ENCODE results near the gene CAPZA1.

Gene CAPZA1

GRCh38 chr1:112688781-112689193 is 69.2 kb downstream of the CAPZA1 start:
- TF ChIP-seq ISL1 (CRISPR knock-in tag; IDR thresholded peaks at IDR 0.05) (no peak), PATZ1 (CRISPR knock-in tag; IDR thresholded peaks at IDR 0.05; ENCODE audit: borderline replicate concordance) (no peak), PPARA (CRISPR knock-in tag; IDR thresholded peaks at IDR 0.05; ENCODE audit: borderline replicate concordance) (no peak), TSHZ2 (CRISPR knock-in tag; IDR thresholded peaks at IDR 0.05) (no peak), RARB (CRISPR knock-in tag; IDR thresholded peaks at IDR 0.05) (no peak), GLIS3 (CRISPR knock-in tag; IDR thresholded peaks at IDR 0.05) (no peak), ARNTL (CRISPR knock-in tag; IDR thresholded peaks at IDR 0.05; ENCODE audit: borderline replicate concordance, low read depth) (no peak), CSDC2 (CRISPR knock-in tag; IDR thresholded peaks at IDR 0.05) (no peak), ZC3H10 (CRISPR knock-in tag; IDR thresholded peaks at IDR 0.05) (no peak), ZNF70 (CRISPR knock-in tag; IDR thresholded peaks at IDR 0.05) (no peak), CREB5 (CRISPR knock-in tag; IDR thresholded peaks at IDR 0.05; ENCODE audit: low read depth) (no peak), TCF4 (CRISPR knock-in tag; IDR thresholded peaks at IDR 0.05; ENCODE audit: borderline replicate concordance) (no peak), ZFP3 (CRISPR knock-in tag; IDR thresholded peaks at IDR 0.05) (no peak), ESRRG (CRISPR knock-in tag; IDR thresholded peaks at IDR 0.05) (no peak)
- ATAC-seq, result no peak

GRCh38 chr1:112689196-112689841 is 69.7 kb downstream of the CAPZA1 start:
- ATAC-seq, result no peak
- TF ChIP-seq CREB5 (CRISPR knock-in tag; IDR thresholded peaks at IDR 0.05; ENCODE audit: low read depth) (no peak), SNAI2 (CRISPR knock-in tag; IDR thresholded peaks at IDR 0.05) (no peak)

- ATAC-seq, result no peak
These were observed 70.2 kb downstream of the CAPZA1 start for GRCh38 chr1:112689842-112690237.

More at GRCh38 chr1:112689842-112690237, 70.2 kb downstream of the CAPZA1 start:
- TF ChIP-seq BACH2 (CRISPR knock-in tag; IDR thresholded peaks at IDR 0.05; ENCODE audit: borderline replicate concordance) (no peak), CSDC2 (CRISPR knock-in tag; IDR thresholded peaks at IDR 0.05) (no peak), PATZ1 (CRISPR knock-in tag; IDR thresholded peaks at IDR 0.05; ENCODE audit: borderline replicate concordance) (no peak), RARB (CRISPR knock-in tag; IDR thresholded peaks at IDR 0.05) (no peak), ISL1 (CRISPR knock-in tag; IDR thresholded peaks at IDR 0.05) (no peak), SNAI2 (CRISPR knock-in tag; IDR thresholded peaks at IDR 0.05) (no peak), ESRRG (CRISPR knock-in tag; IDR thresholded peaks at IDR 0.05) (no peak)
